HEK293T (cell line): ENCODE data around the gene ARID1B.
"Not testable (repeated sequence)": the region's sequence is repeated elsewhere in the genome, so short reads cannot be mapped to it uniquely, and the experiment has no call there.

ENCODE experiments used
- CTCF ChIA-PET: fragments of 350-600 bp; formaldehyde crosslinking; extraction: SDS; loops from one replicate; lab custom pipeline; 2021; ENCODE audit warnings: antibody characterized with exemption, inconsistent platforms; lab: Yijun Ruan, JAX
- POLR2A ChIA-PET: fragments of 350-600 bp; formaldehyde crosslinking; extraction: SDS; loops from one replicate; lab custom pipeline; 2020; ENCODE audit warnings: antibody characterized with exemption, inconsistent platforms; lab: Yijun Ruan, JAX
- DNase-seq: peaks from one replicate; pipeline ENCODE4 v3.0.0; 2012; ENCODE audit warnings: mixed read lengths; ENCODE audit errors: extremely low spot score
- ARNT ChIP-seq: fragments of 450-650 bp; IDR thresholded peaks from 2 replicates; pipeline ENCODE4 v1.6.1; 2017; ENCODE audit warnings: mild to moderate bottlenecking
- BHLHE40 ChIP-seq: fragments of 450-650 bp; IDR thresholded peaks from 2 replicates; pipeline ENCODE4 v1.6.1; 2016; ENCODE audit warnings: mild to moderate bottlenecking, moderate library complexity, borderline replicate concordance
- CTBP1 ChIP-seq: fragments of 450-650 bp; IDR thresholded peaks from 2 replicates; pipeline ENCODE4 v1.6.1; 2016; ENCODE audit warnings: borderline replicate concordance
- ELF4 ChIP-seq: fragments of 450-650 bp; IDR thresholded peaks from 2 replicates; pipeline ENCODE4 v1.6.1; 2017; ENCODE audit warnings: antibody characterized with exemption
- FOXA1 ChIP-seq: fragments of 450-650 bp; IDR thresholded peaks from 2 replicates; pipeline ENCODE4 v1.6.1; 2016; ENCODE audit warnings: mild to moderate bottlenecking
- FOXK2 ChIP-seq: fragments of 450-650 bp; IDR thresholded peaks from 2 replicates; pipeline ENCODE4 v1.6.1; 2016; ENCODE audit warnings: mild to moderate bottlenecking
- FOXM1 ChIP-seq: fragments of 450-650 bp; IDR thresholded peaks from 2 replicates; pipeline ENCODE4 v1.6.1; 2017; ENCODE audit warnings: mild to moderate bottlenecking, borderline replicate concordance
- HDGF ChIP-seq: fragments of 450-650 bp; IDR thresholded peaks from 2 replicates; pipeline ENCODE4 v1.6.1; 2017; ENCODE audit warnings: antibody characterized with exemption, borderline replicate concordance
- L3MBTL2 ChIP-seq: fragments of 450-650 bp; conservative IDR thresholded peaks from 2 replicates; pipeline ENCODE4 v1.6.1; 2016; ENCODE audit warnings: mild to moderate bottlenecking
- LEF1 ChIP-seq: fragments of 450-650 bp; IDR thresholded peaks from 2 replicates; pipeline ENCODE4 v1.6.1; 2017; ENCODE audit warnings: mild to moderate bottlenecking, borderline replicate concordance
- NFRKB ChIP-seq: fragments of 450-650 bp; IDR thresholded peaks from 2 replicates; pipeline ENCODE4 v1.6.1; 2016; ENCODE audit warnings: mild to moderate bottlenecking, moderate library complexity
- SP1 ChIP-seq: fragments of 450-650 bp; IDR thresholded peaks from 2 replicates; pipeline ENCODE4 v1.6.1; 2017
- SUZ12 ChIP-seq: fragments of 450-650 bp; IDR thresholded peaks from 2 replicates; pipeline ENCODE4 v1.6.1; 2016; ENCODE audit warnings: mild to moderate bottlenecking
- TARDBP ChIP-seq: fragments of 450-650 bp; IDR thresholded peaks from 2 replicates; pipeline ENCODE4 v1.6.1; 2016
- ZNF384 ChIP-seq: fragments of 450-650 bp; IDR thresholded peaks from 2 replicates; pipeline ENCODE4 v1.6.1; 2016
- TF ChIP-seq, protein P1 (sequence below): fragments of 450-650 bp; IDR thresholded peaks from 2 replicates; pipeline ENCODE4 v1.6.1; 2016

Gene ARID1B

DNA sequence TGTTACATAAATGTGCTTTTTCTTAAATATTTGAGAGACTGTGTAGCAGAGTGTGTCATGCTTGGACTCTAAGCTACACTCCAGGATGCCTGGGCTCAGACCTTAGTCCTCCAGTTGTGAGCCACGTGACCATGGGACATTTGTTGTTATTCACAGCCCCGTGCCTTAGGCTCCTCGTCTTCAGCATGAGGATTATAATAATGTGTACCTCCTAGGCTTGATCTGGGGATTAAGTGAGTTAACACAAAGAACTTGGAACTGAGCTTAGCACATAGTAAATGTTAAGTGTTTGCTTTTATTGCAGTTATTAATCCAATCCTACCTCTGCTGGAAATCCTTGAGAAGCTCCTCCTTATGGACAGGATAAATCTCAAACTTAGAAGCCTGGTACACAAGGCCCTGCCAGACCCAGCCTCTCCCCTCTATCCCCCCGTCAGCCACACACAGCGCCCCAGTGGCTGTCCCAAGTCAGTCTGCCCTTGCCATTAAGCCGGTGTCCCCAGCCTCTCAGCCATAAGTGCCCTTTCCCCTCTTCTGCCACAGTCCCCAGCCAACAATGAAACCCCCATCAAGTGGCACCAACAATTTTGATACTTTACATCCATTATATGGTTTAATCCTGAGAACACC, 368.6 kb downstream of the ARID1B start:
- CTCF ChIA-PET, result interaction anchor here (1.2 kb wide), 1 partner anchor 110 kb away, joined by 3 read pairs; no protein-coding TSS in a partner anchor
- no peak for TF ChIP-seq SP1
- no peak for TF ChIP-seq ARNT
- no peak for TF ChIP-seq FOXM1
- TF ChIP-seq LEF1, result no peak
- TF ChIP-seq NFRKB, result no peak
- POLR2A ChIA-PET, result no interaction called here
- DNase-seq, result no peak

DNA sequence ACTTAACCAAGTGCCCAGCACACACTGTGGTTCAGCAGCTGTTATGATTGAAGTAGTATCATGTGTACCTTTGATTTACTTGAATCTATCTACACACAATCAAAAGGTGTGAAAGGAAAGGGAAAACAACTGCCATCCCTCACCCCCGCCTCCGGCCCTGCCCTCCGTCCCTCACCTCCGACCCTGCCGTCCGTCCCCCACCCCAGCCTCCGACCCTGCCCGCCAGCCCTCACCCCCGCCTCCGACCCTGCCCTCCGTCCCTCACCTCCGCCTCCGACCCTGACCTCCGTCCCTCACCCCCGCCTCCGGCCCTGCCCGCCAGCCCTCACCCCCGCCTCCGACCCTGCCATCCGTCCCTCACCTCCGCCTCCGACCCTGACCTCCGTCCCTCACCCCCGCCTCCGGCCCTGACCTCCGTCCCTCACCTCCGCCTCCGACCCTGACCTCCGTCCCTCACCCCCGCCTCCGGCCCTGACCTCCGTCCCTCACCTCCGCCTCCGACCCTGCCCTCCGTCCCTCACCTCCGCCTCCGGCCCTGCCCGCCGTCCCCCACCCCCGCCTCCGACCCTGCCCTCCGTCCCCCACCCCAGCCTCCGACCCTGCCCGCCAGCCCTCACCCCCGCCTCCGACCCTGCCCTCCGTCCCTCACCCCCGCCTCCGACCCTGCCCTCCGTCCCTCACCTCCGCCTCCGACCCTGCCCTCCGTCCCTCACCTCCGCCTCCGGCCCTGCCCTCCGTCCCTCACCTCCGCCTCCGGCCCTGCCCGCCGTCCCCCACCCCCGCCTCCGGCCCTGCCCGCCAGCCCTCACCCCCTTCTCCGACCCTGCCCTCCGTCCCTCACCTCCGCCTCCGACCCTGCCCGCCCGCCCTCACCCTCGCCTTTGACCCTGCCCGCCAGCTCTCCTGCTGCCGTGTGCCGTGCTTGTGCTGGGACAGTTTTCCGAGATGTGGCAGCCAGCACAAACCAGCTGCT, 370.2 kb downstream of the ARID1B start:
- DNase-seq, POLR2A ChIA-PET: not testable (repeated sequence)
- CTCF ChIA-PET, result interaction anchor here (1.2 kb wide), 1 partner anchor 111 kb away, joined by 3 read pairs; no protein-coding TSS in a partner anchor

DNA sequence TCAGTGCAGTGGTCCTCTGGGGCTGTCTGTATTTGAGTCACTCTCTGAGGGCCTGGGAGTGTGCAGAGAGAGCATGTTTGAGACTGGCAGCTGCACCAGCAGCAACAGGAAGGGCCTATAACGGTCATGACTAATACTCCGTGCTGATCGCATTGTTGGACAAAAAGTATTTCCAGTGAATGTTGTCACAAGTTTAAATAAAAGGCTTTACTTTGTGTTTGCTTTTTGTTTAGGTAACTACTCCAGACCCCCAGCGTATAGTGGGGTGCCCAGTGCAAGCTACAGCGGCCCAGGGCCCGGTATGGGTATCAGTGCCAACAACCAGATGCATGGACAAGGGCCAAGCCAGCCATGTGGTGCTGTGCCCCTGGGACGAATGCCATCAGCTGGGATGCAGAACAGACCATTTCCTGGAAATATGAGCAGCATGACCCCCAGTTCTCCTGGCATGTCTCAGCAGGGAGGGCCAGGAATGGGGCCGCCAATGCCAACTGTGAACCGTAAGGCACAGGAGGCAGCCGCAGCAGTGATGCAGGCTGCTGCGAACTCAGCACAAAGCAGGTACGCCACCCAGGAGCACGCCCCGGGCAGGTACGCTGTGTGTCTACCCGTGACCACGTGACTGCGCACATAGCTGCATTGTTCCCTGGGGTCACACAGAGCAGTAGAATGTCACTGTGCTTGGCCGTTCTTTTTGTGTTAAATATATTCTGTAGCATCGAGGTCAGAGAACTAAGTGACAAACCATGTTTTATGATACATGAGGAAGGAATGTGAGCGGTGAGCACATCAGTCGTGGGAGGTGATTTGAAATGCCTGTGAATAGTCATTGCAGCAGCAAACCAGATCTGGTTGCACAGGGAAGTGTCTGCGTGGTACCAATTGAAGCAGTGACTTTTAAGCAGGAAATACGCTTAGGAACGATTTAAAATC, 371.5 kb downstream of the ARID1B start:
- POLR2A ChIA-PET, result no interaction called here

DNA sequence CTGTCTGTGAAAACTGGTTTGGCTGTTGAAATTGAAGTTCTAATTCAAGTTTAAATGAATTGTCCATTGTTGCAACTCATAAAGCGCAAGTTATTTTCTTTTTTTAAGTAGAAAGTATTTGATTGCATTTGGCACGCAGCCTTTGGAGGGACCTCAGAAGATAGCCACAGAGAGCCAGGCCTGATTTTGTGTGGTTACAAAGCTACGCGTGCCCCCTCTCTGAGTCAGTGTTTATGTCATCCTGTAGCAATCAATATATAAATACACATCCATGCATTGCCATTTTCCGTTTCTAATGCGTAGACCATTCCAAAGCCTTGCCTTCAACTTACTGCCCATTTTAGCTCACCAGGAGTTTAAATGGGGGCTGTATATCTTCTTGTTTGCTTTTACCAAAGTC, 372.9 kb downstream of the ARID1B start:
- ChIA-PET POLR2A (no interaction called here), CTCF (no interaction called here)
- DNase-seq, result no peak
- TF ChIP-seq BHLHE40 (no peak), TARDBP (no peak), HDGF (no peak), FOXK2 (no peak)

More for the DNA sequence above, 371.5 kb downstream of the ARID1B start:
- CTCF ChIA-PET, result no interaction called here
- no peak for DNase-seq
- TF ChIP-seq FOXA1 (no peak), TARDBP (no peak), ELF4 (no peak), NFRKB (no peak), L3MBTL2 (no peak), FOXK2 (no peak)
- TF ChIP-seq, protein P1, sequence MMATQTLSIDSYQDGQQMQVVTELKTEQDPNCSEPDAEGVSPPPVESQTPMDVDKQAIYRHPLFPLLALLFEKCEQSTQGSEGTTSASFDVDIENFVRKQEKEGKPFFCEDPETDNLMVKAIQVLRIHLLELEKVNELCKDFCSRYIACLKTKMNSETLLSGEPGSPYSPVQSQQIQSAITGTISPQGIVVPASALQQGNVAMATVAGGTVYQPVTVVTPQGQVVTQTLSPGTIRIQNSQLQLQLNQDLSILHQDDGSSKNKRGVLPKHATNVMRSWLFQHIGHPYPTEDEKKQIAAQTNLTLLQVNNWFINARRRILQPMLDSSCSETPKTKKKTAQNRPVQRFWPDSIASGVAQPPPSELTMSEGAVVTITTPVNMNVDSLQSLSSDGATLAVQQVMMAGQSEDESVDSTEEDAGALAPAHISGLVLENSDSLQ, result no peak

DNA sequence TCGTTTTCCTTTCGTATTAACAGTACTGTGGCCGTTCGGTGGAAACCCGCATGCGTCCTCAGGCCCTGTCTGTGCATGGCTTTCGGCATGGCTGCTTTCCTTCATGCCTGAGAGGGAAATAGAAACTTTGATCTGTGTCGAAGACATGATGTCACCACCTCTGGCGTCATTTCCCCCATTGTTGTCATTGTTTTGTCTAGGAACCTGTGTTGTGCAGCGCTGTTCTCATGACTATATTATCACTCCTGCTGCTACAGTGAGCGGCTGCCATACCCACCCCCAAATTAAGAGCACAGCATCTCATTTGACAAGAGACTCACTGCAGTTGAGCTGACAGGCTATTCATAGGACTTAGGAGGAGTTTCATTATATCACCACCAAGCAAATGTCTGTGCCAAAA, 373.9 kb downstream of the ARID1B start:
- ChIA-PET CTCF (no interaction called here), POLR2A (no interaction called here)
- no peak for DNase-seq
- TF ChIP-seq FOXA1 (no peak), LEF1 (no peak), SUZ12 (no peak), NFRKB (no peak), L3MBTL2 (no peak), SP1 (no peak), ZNF384 (no peak), FOXM1 (no peak), CTBP1 (no peak), BHLHE40 (no peak), TARDBP (no peak), ARNT (no peak), FOXK2 (no peak), ELF4 (no peak), HDGF (no peak)
- TF ChIP-seq, protein P1, result no peak

DNA sequence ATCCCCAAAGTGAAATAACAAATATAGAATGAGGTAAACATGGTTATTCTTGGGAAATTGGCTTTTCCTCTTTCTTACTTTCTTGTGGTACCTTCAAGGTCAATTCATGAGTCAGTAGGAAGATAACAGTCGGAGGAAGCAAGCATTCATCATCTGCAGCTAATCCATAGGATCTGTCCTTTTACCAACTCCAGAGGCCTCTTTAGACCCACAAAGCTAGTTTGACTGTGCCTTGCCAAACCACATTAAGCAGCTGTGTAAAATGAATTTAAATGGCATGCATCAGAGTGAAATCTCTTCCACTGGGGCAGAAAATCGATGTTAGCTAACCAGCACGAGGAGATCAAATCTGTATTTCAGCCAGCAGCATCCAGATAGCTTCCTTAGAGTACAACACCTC, 374.8 kb downstream of the ARID1B start:
- ChIA-PET CTCF (interaction anchor here (0.7 kb wide), 1 partner anchor 14 kb away, joined by 3 read pairs; no protein-coding TSS in a partner anchor), POLR2A (no interaction called here)
- TF ChIP-seq TARDBP, result no peak
- TF ChIP-seq L3MBTL2, result no peak
- no peak for TF ChIP-seq SUZ12
- no peak for TF ChIP-seq HDGF
- TF ChIP-seq CTBP1, result no peak
- no peak for TF ChIP-seq FOXK2
- no peak for TF ChIP-seq NFRKB
- TF ChIP-seq, protein P1, result no peak
- TF ChIP-seq FOXA1, result no peak
- no peak for TF ChIP-seq FOXM1
- no peak for TF ChIP-seq ZNF384
- no peak for DNase-seq
